Panc1 (cell line): Measurements from ENCODE around the gene ZC3H13. TPM values are rescaled to one million over a fixed set of nuclear protein-coding genes. Genes with fewer than 3 reads are reported as not detected.

ENCODE experiments used
- ATAC-seq: fragments of 200-7000 bp; cut with Tn5 transposase; 2 replicates; pipeline ENCODE4 v1.9.1; 2020; ENCODE audit warnings: mild to moderate bottlenecking, moderate library complexity
- BruUV-seq: library from RNA; stranded (reverse); fragments of 400-500 nt; replicated peaks from 2 replicates; lab custom pipeline; 2021; lab: Mats Ljungman, UMichigan
- CTCF ChIA-PET: fragments of 300-600 bp; sonication (Branson Sonifier 250); formaldehyde crosslinking; loops from one replicate; lab custom pipeline; 2022; ENCODE audit warnings: antibody characterized with exemption; lab: Charles Lee
- POLR2A ChIA-PET: fragments of 300-600 bp; sonication (Branson Sonifier 250); formaldehyde crosslinking; loops from one replicate; lab custom pipeline; 2022; ENCODE audit warnings: antibody characterized with exemption; lab: Charles Lee
- DNase-seq: peaks from one replicate; pipeline ENCODE4 v3.0.0-alpha.2; 2010; ENCODE audit warnings: low read depth, low spot score
- H3K27ac ChIP-seq: 2 replicates; pipeline ENCODE4 v1.5.1; 2011; ENCODE audit warnings: mild to moderate bottlenecking, low read length, inconsistent platforms
- H3K27me3 ChIP-seq: fragments of 200-500 bp; sonication (Bioruptor generic); 2 replicates; pipeline ENCODE4 v1.6.0; 2014; ENCODE audit warnings: low read length, inconsistent platforms; ENCODE audit not compliant: control insufficient read depth, insufficient read depth
- H3K36me3 ChIP-seq: fragments of 200-500 bp; sonication (Bioruptor generic); 2 replicates; pipeline ENCODE4 v1.5.1; 2014; ENCODE audit warnings: inconsistent platforms, mild to moderate bottlenecking, low read length, moderate library complexity; ENCODE audit not compliant: control insufficient read depth, insufficient read depth
- H3K4me1 ChIP-seq: 2 replicates; pipeline ENCODE4 v1.5.1; 2011; ENCODE audit warnings: inconsistent platforms, mild to moderate bottlenecking, low read length, moderate library complexity; ENCODE audit not compliant: control insufficient read depth, insufficient read depth
- H3K4me3 ChIP-seq, 2 experiments: 2 replicates each; pipeline ENCODE4 v1.5.1; 2011 to 2012; ENCODE audit warnings: low read depth in 2 of 2, low read length in 2 of 2, mild to moderate bottlenecking in 2 of 2, inconsistent platforms in 1 of 2, moderate library complexity in 1 of 2
- H3K9me3 ChIP-seq: fragments of 200-500 bp; sonication (Bioruptor generic); 2 replicates; pipeline ENCODE4 v1.5.1; 2014; ENCODE audit warnings: low read depth, mild to moderate bottlenecking, inconsistent platforms, low read length, moderate library complexity; ENCODE audit not compliant: control insufficient read depth, insufficient read depth
- CTCF ChIP-seq: fragments of 450-650 bp; IDR thresholded peaks from 2 replicates; pipeline ENCODE4 v1.5.1; 2017; ENCODE audit warnings: mild to moderate bottlenecking
- POLR2AphosphoS5 ChIP-seq: IDR thresholded peaks from 2 replicates; pipeline ENCODE4 v1.6.1; 2012; ENCODE audit warnings: mild to moderate bottlenecking, low read depth, low read length, moderate library complexity
- REST ChIP-seq, 2 experiments: IDR thresholded peaks; 2 replicates each; pipeline ENCODE4 v1.6.1; 2011 to 2012; ENCODE audit warnings: low read depth in 2 of 2, control low read depth in 1 of 2, low read length in 1 of 2, mild to moderate bottlenecking in 1 of 2, moderate library complexity in 1 of 2; ENCODE audit not compliant: insufficient read depth in 1 of 2
- SIN3A ChIP-seq: IDR thresholded peaks from 2 replicates; pipeline ENCODE4 v1.6.1; 2012; ENCODE audit warnings: low read depth, mild to moderate bottlenecking, low read length, moderate library complexity, borderline replicate concordance; ENCODE audit not compliant: insufficient read depth
- TCF7L2 ChIP-seq: IDR thresholded peaks from 2 replicates; pipeline ENCODE4 v1.6.1; 2011; ENCODE audit warnings: mild to moderate bottlenecking, low read depth, low read length, inconsistent platforms
- in situ Hi-C: cut with HindIII; loops from 2 replicates; pipeline ENCODE4 v1.10.0; 2016; ENCODE audit warnings: low sequenced_read_pairs, low pct_unique_long_range_greater_than_20kb
- intact Hi-C: fragments of 100-400 bp; cut with micrococcal nuclease; formaldehyde crosslinking; loops from one replicate; pipeline ENCODE4 v1.10.0; 2022; ENCODE audit not compliant: unreplicated experiment
- total RNA-seq: library from RNA; stranded (reverse); gene quantifications from one replicate; pipeline ENCODE4 v1.2.1, GENCODE V29; 2021; ENCODE audit not compliant: unreplicated experiment

ZC3H13 gene
- total RNA-seq, 1 experiment from 2014 or later, result 25.3 TPM

GRCh38 chr13:46082324-46082723 lies 29.8 kb upstream of the ZC3H13 start:
- BruUV-seq, result no TSS peak
- H3K4me1 ChIP-seq, result no peaks in the 10 kb centered on the region
- in situ Hi-C loops, result no loop called here
- DNase-seq (no peak), ATAC-seq (no peak)
- no peaks in the 10 kb centered on the region for H3K36me3 ChIP-seq
- no peaks in the 10 kb centered on the region for H3K9me3 ChIP-seq
- H3K27me3 ChIP-seq, result no peaks in the 10 kb centered on the region
- ChIA-PET CTCF (no interaction called here), POLR2A (no interaction called here)
- no peak for TF ChIP-seq REST (IDR thresholded peaks at IDR 0.05; ENCODE audit: insufficient read depth in 1 of 2, low read depth in 2 of 2, low read length in 1 of 2)
- no peak for TF ChIP-seq POLR2AphosphoS5
- no peak for TF ChIP-seq SIN3A
- TF ChIP-seq TCF7L2, result no peak
- no peak for TF ChIP-seq CTCF
- no peak overlapping the region for H3K27ac ChIP-seq
- intact Hi-C loops, result no loop called here
- H3K4me3 ChIP-seq, result no peak overlapping the region

GRCh38 chr13:46079770-46080169 lies 27.2 kb upstream of the ZC3H13 start:
- no peaks in the 10 kb centered on the region for H3K9me3 ChIP-seq
- DNase-seq (no peak), ATAC-seq (no peak)
- no peaks in the 10 kb centered on the region for H3K36me3 ChIP-seq
- no peaks in the 10 kb centered on the region for H3K27me3 ChIP-seq
- no peak overlapping the region for H3K4me3 ChIP-seq
- ChIA-PET POLR2A (no interaction called here), CTCF (no interaction called here)
- no peak for TF ChIP-seq TCF7L2
- TF ChIP-seq CTCF, result no peak
- no peak for TF ChIP-seq POLR2AphosphoS5
- no peak for TF ChIP-seq SIN3A
- H3K4me1 ChIP-seq, result no peaks in the 10 kb centered on the region
- intact Hi-C loops (no loop called here), in situ Hi-C loops (no loop called here)
- H3K27ac ChIP-seq, result no peak overlapping the region
- BruUV-seq, result no TSS peak
